ENCODE results near the gene NPW. TPM values are rescaled to one million over a fixed set of nuclear protein-coding genes. Genes with fewer than 3 reads are reported as not detected.

NPW gene
- total and polyA plus RNA-seq, 2 of the 8 experiments (the other 6 are each of a cell fraction or from before 2014, with no cell fraction given) = 4.0 to 10.3 TPM

DNA sequence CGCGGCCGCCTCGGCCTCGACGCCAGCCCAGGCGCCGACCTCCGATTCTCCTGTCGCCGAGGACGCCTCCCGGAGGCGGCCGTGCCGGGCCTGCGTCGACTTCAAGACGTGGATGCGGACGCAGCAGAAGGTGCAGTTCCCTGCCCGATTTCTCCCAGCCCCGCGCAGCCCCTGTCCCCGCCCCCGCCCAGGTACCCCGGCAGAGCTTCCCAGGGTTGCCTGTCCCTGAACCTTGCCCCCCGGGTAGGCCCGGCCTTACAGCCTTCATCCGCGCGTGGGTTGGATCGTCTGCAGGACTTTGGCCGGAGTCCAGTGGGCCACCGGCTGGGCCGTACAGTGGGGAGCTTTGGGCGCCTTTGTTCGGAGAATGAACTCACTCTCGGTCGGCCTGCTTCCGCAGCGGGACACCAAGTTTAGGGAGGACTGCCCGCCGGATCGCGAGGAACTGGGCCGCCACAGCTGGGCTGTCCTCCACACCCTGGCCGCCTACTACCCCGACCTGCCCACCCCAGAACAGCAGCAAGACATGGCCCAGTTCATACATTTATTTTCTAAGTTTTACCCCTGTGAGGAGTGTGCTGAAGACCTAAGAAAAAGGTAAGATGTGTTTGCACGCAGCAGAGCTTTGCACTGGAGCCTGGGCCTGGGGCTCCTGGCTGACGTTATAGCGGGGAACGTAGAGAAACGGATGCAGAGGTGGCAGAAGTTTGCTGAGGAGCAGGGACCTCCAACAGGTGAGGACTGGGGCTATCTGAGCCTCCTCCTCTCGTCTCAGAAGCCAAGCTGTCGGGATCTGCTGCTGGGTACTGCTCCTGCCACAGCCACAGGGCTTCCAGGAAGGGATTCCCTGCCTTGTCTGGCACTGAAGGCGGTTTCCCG lies 35.0 kb upstream of the NPW start:
- Histone ChIP-seq H2BK5ac (ENCODE audit: low read depth, low read length) (no peak overlapping the region), H3K23me2 (ENCODE audit: low read depth, low read length) (peaks cover 26% of the 10 kb centered on the region), H3K4ac (replicated peaks; ENCODE audit: insufficient read length, low read depth, low read length) (peak overlapping the region; percentile 33), H4K5ac (ENCODE audit: insufficient read length, low read depth, low read length) (no peak overlapping the region), H3K79me2 (ENCODE audit: control insufficient read depth in 1 of 2, insufficient read depth in 2 of 2, low read length in 2 of 2) (peaks cover 0 to 9% of the 10 kb centered on the region in 2 experiments; a peak in 1 of 4 replicates), H3K27me3 (replicated peaks in 1 of 4; ENCODE audit: control insufficient read depth in 3 of 4, extremely low read depth in 1 of 4, insufficient read depth in 3 of 4, low read length in 3 of 4) (peaks cover 9 to 50% (median 47%) of the 10 kb centered on the region in 4 experiments; a peak in 6 of 7 replicates), H2AK5ac (ENCODE audit: low read depth, low read length) (peak overlapping the region; percentile 39; the same call in 1 of the 2 replicates), H2BK15ac (ENCODE audit: low read length) (no peak overlapping the region), H3K18ac (ENCODE audit: extremely low read depth, low read length) (no peak overlapping the region), H2BK120ac (replicated peaks; ENCODE audit: low read depth, low read length) (no peak overlapping the region), H3K36me3 (ENCODE audit: control insufficient read depth in 2 of 4, insufficient read depth in 4 of 4, low read length in 3 of 4) (peaks cover 2 to 5% (median 3%) of the 10 kb centered on the region in 4 experiments; a peak in 3 of 8 replicates), H4K8ac (ENCODE audit: extremely low read depth, insufficient read depth, low read length) (peak overlapping the region; percentile 89), H3K4me2 (ENCODE audit: insufficient read depth in 1 of 2, low read depth in 2 of 2, low read length in 2 of 2) (peak overlapping the region; percentile 58 to 85), H3K14ac (ENCODE audit: insufficient read length) (no peak overlapping the region), H3K23ac (ENCODE audit: insufficient read length) (no peak overlapping the region), H3K27ac (ENCODE audit: low read depth, low read length) (peak overlapping the region; percentile 43; the same call in 1 of the 2 replicates), H2BK20ac (ENCODE audit: low read length) (no peak overlapping the region), H4K20me1 (replicated peaks in 1 of 2; ENCODE audit: control insufficient read depth in 1 of 2, insufficient read depth in 2 of 2, low read length in 2 of 2) (peaks cover 0 to 14% of the 10 kb centered on the region in 2 experiments), H3K9ac (replicated peaks in 1 of 4; ENCODE audit: extremely low read depth in 1 of 4, low read depth in 3 of 4, low read length in 3 of 4) (peak overlapping the region; percentile 70 to 91 (median 84)), H3K56ac (replicated peaks; ENCODE audit: insufficient read length, low read depth, low read length) (peak overlapping the region; percentile 26), H4K91ac (replicated peaks; ENCODE audit: insufficient read length, low read length) (no peak overlapping the region), H2BK12ac (ENCODE audit: low read depth, low read length) (no peak overlapping the region), H3K79me1 (ENCODE audit: low read depth, low read length) (no peaks in the 10 kb centered on the region), H3K4me3 (ENCODE audit: extremely low read depth in 1 of 4, insufficient read depth in 2 of 4, low read depth in 3 of 4, low read length in 4 of 4) (peak overlapping the region; percentile 52 to 96 (median 73)), H3K4me1 (replicated peaks in 1 of 4; ENCODE audit: control insufficient read depth in 3 of 4, insufficient read depth in 4 of 4, low read length in 3 of 4) (peaks cover 3 to 43% (median 28%) of the 10 kb centered on the region in 4 experiments), H3K9me3 (ENCODE audit: insufficient read depth in 2 of 2, low read depth in 1 of 2, low read length in 1 of 2) (no peaks in the 10 kb centered on the region), H2AFZ (ENCODE audit: low read length) (no peak overlapping the region)
- WGBS, 2 experiments (ENCODE audit: extremely low coverage in 1 of 2, insufficient coverage in 1 of 2, insufficient read length in 1 of 2, insufficient replicate concordance in 2 of 2, low coverage in 1 of 2, low lambda C conversion rate in 2 of 2, missing lambda C conversion rate in 1 of 2) = 15% methylated on average over 42 of the region's 58 CpGs; no CpG with 5 or more reads in 1 of the 2 experiments
- DNase-seq (ENCODE audit: low read depth in 1 of 2, low spot score in 2 of 2) (no peak), FAIRE-seq (no peak)
- ChIA-PET POLR2A (ENCODE audit: partially characterized antibody) (interaction anchor here (0.6 to 28.2 kb wide), 16 partner anchors 8 to 279 kb away, joined by 3 to 736 read pairs (median 4); partner anchors contain the start of genes NDUFB10, NTHL1, PGP and RNF151), CTCF (ENCODE audit: partially characterized antibody) (interaction anchor here (1.5 kb wide), 1 partner anchor 19 kb away, joined by 4 read pairs; no protein-coding TSS in a partner anchor)
- TF ChIP-seq RBBP5 (IDR thresholded peaks at IDR 0.05; ENCODE audit: borderline replicate concordance, low read depth, low read length) = 0 out of 2 replicates have a peak, but pooled peaks have one; percentile 1
- TF ChIP-seq, protein P1, sequence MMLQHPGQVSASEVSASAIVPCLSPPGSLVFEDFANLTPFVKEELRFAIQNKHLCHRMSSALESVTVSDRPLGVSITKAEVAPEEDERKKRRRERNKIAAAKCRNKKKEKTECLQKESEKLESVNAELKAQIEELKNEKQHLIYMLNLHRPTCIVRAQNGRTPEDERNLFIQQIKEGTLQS (IDR thresholded peaks at IDR 0.05; ENCODE audit: insufficient read depth, low read depth, low read length) = no peak
- no peak for TF ChIP-seq KDM1A (IDR thresholded peaks at IDR 0.05; ENCODE audit: borderline replicate concordance, low read length)
- TF ChIP-seq RFX5 (IDR thresholded peaks at IDR 0.05; ENCODE audit: borderline replicate concordance, low read depth, low read length) = no peak
- TF ChIP-seq, protein P2, sequence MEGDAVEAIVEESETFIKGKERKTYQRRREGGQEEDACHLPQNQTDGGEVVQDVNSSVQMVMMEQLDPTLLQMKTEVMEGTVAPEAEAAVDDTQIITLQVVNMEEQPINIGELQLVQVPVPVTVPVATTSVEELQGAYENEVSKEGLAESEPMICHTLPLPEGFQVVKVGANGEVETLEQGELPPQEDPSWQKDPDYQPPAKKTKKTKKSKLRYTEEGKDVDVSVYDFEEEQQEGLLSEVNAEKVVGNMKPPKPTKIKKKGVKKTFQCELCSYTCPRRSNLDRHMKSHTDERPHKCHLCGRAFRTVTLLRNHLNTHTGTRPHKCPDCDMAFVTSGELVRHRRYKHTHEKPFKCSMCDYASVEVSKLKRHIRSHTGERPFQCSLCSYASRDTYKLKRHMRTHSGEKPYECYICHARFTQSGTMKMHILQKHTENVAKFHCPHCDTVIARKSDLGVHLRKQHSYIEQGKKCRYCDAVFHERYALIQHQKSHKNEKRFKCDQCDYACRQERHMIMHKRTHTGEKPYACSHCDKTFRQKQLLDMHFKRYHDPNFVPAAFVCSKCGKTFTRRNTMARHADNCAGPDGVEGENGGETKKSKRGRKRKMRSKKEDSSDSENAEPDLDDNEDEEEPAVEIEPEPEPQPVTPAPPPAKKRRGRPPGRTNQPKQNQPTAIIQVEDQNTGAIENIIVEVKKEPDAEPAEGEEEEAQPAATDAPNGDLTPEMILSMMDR (IDR thresholded peaks at IDR 0.05; ENCODE audit: control extremely low read depth in 1 of 3, insufficient read depth in 1 of 3, low read depth in 1 of 3, low read length in 3 of 3) = no peak
- TF ChIP-seq GTF2F1 (IDR thresholded peaks at IDR 0.05; ENCODE audit: borderline replicate concordance, low read depth, low read length) = no peak
- no peak for TF ChIP-seq MAFK (IDR thresholded peaks at IDR 0.05; ENCODE audit: low read depth, low read length)
